GM20431 (cell line): ENCODE measurements around the gene DNPEP.

Source experiments
- in situ Hi-C: fragments of 300-500 bp; cut with MseI, MboI; formaldehyde crosslinking; loops from one replicate; pipeline ENCODE4 v1.15.0; 2020; ENCODE audit warnings: low sequenced_read_pairs; ENCODE audit not compliant: unreplicated experiment

Gene DNPEP

GRCh38 chr2:219387306-219388120 lies at the start of gene DNPEP:
Gene DNPEP, minus strand, starts transcription at chr2:219387912. Its CDS starts 118 bp downstream, at chr2:219387794.
- in situ Hi-C loops = no loop called here

- in situ Hi-C loops = no loop called here
Measured at GRCh38 chr2:219437141-219437540, 49.4 kb upstream of the DNPEP start.

GRCh38 chr2:219436491-219436890 lies 48.8 kb upstream of the DNPEP start:
- in situ Hi-C loops = no loop called here

GRCh38 chr2:219435701-219436100 lies 48.0 kb upstream of the DNPEP start:
- in situ Hi-C loops = no loop called here

GRCh38 chr2:219434718-219435525 lies 47.2 kb upstream of the DNPEP start, which contains the start of gene SPEG:
Gene SPEG, plus strand, starts transcription at chr2:219434843. Its CDS starts 135 bp downstream, at chr2:219434978.
- in situ Hi-C loops = no loop called here

GRCh38 chr2:219434468-219434717 lies 46.7 kb upstream of the DNPEP start:
- in situ Hi-C loops = no loop called here

GRCh38 chr2:219433666-219434467 lies 46.2 kb upstream of the DNPEP start:
- in situ Hi-C loops = no loop called here

GRCh38 chr2:219430633-219431615 lies 43.2 kb upstream of the DNPEP start:
- in situ Hi-C loops = no loop called here

- in situ Hi-C loops = no loop called here
Measured at GRCh38 chr2:219429958-219430606, 42.4 kb upstream of the DNPEP start.

- in situ Hi-C loops = no loop called here
Measured at GRCh38 chr2:219428469-219428868, 40.8 kb upstream of the DNPEP start.

GRCh38 chr2:219426534-219427136 lies 38.9 kb upstream of the DNPEP start:
- in situ Hi-C loops = no loop called here

- in situ Hi-C loops = no loop called here
Measured at GRCh38 chr2:219426068-219426443, 38.3 kb upstream of the DNPEP start.

- in situ Hi-C loops = no loop called here
Measured at GRCh38 chr2:219425238-219426067, 37.7 kb upstream of the DNPEP start.

- in situ Hi-C loops = no loop called here
Measured at GRCh38 chr2:219423652-219424377, 36.1 kb upstream of the DNPEP start.

GRCh38 chr2:219422952-219423534 lies 35.3 kb upstream of the DNPEP start:
- in situ Hi-C loops = no loop called here

- in situ Hi-C loops = no loop called here
Measured at GRCh38 chr2:219421323-219421722, 33.6 kb upstream of the DNPEP start.

GRCh38 chr2:219420687-219421086 lies 33.0 kb upstream of the DNPEP start:
- in situ Hi-C loops = no loop called here
